AG09319 (cell line): ENCODE data around the gene FGF19.

ENCODE experiments used
- DNase-seq: peaks from one replicate; pipeline ENCODE4 v3.0.0-alpha.2; 2010; ENCODE audit warnings: low read depth; ENCODE audit errors: extremely low read depth
- TF ChIP-seq, protein P1 (sequence below): IDR thresholded peaks from 2 replicates; pipeline ENCODE4 v1.5.1; 2011; ENCODE audit warnings: low read depth, mild to moderate bottlenecking, inconsistent platforms, low read length, moderate library complexity

The FGF19 gene

DNA sequence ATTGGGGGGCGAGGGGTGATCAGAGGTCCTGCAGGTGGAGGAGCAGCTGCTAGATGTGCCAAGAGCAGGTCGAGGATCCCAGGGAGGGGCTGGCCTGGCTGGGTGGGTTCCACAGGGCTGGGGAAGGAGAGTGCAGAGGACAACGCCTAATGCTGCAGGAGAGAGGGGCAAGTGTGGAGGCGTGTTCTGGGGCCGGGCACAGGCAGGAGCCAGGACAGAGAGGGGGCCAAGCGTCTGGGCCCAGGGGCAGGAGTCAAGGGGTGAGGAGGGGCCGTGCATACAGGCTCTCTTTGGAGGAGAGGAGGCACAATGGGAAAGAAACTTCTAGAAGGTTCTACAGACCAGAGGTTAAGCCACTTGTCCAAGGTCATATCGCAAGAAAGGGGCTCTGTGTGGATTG, 26.7 kb upstream of the FGF19 start:
- TF ChIP-seq, protein P1, sequence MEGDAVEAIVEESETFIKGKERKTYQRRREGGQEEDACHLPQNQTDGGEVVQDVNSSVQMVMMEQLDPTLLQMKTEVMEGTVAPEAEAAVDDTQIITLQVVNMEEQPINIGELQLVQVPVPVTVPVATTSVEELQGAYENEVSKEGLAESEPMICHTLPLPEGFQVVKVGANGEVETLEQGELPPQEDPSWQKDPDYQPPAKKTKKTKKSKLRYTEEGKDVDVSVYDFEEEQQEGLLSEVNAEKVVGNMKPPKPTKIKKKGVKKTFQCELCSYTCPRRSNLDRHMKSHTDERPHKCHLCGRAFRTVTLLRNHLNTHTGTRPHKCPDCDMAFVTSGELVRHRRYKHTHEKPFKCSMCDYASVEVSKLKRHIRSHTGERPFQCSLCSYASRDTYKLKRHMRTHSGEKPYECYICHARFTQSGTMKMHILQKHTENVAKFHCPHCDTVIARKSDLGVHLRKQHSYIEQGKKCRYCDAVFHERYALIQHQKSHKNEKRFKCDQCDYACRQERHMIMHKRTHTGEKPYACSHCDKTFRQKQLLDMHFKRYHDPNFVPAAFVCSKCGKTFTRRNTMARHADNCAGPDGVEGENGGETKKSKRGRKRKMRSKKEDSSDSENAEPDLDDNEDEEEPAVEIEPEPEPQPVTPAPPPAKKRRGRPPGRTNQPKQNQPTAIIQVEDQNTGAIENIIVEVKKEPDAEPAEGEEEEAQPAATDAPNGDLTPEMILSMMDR = no peak
- no peak for DNase-seq

DNA sequence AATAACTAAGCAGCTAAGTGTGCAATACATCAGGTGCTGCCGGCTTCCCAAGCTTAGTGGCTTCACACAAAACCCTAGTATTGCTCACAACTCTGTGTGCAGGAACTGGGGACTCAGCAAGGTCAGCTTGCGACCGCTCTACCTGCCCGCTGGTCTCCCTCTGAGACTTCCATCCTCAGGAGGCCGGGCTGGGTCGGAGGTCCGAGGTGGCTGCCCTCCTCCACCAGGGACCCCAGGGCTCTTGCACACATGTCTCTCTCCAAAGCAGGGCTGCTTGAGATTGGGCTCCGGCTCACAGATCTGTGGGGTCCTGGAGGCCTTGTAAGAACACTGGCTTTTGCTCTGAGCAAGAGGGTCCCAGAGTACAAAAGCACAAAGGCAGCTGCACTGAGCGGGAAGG, 25.4 kb upstream of the FGF19 start:
- TF ChIP-seq, protein P1 = no peak
- no peak for DNase-seq

DNA sequence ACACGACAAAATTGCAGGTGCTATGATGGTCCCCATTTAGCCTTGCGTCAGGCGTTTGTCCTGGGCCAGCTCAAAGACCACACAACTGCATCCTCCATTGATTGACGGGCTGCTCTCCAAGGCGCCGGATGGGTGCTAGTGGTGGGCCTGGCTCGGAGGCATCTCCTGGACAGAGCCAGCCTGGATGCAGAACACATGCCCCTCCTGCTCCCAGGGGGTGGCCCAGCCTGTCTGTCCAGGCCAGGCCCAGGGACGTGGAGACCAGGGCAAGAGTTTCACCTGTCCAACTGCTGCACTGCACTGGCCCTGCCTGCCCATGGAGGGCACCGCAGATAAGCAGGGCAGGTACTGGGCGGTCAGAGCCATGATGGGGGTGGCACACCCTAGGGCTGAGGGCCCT, 23.4 kb upstream of the FGF19 start:
- DNase-seq = no peak
- TF ChIP-seq, protein P1 = no peak

DNA sequence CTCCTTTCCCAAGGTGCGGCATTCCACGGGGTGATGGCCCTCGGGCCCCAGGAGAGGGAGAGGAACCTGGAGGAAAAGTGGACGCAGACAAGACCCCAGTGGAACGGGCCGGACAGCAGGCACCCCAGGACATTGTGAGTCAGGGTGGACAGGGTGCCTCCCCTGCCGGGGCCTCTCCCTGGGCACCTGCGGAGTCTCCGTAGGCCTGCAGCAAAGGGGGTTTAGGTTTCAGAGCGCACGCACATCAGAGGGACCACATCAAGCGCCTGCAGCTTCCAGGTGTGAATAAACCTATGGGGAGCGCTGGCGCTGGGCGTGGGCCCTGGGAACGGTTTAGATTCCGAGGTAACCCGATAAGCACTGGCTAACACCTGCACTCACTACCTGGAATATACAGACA, 22.7 kb upstream of the FGF19 start:
- no peak for DNase-seq
- TF ChIP-seq, protein P1 = no peak

DNA sequence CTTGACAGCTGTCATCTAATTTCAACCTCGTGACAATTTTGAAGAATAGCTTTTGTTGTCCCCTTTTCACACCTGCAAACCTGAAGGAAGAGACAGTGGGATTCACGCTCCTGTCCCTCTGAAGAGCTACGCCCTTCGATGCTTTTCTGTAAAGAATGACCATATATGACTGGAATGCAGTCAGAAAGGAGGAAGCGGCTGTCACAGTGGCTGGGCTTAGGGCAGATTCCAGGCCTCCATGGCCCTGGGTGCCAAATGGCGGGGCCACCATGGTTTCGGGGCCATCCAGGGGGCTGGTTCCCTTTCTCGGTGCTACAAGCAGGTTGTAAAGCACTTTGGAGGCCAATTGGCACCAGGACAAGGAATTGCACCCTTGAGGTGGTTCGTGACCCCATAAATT, 22.2 kb upstream of the FGF19 start:
- no peak for DNase-seq
- TF ChIP-seq, protein P1 = no peak

DNA sequence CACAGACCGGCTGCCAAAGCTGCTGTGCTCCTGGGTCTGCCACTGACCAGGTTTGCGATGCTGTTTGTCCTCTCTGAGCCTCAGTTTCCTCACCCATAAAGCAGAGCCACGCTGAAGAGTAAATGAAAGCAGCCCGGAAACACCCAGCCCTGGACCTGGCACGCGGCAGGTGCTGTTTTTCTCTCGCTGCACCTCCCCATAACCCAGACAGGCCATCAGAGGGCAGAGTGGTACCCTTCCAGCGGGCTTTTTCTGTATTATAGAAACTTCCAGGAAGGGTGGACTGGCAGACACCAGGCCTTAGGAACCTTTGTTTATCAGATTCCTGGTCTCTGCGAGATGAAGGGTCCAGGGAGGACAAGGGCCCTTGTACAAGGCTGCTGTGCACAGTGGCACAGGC, 17.9 kb upstream of the FGF19 start:
- TF ChIP-seq, protein P1 = no peak
- DNase-seq = no peak

DNA sequence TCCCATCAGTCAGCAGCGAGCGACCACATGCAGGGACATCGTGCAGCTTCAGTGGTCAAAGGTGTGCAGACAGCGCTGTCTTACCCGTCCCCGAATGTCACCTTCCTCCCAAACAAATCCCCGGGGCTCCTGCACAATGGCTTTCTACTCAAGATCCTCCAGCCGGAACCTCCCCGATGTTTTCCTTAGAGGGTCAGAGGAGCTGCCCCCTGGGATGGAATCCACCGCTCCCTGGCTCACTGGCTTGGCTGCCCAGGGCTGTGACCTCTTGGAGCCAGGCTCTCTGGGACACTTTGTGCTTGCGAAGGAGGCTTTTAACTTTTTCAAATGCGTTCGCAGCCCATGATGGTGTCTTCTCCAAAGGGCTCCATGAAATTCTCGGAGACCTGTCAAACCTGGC, 17.3 kb upstream of the FGF19 start:
- no peak for DNase-seq
- TF ChIP-seq, protein P1 = no peak

DNA sequence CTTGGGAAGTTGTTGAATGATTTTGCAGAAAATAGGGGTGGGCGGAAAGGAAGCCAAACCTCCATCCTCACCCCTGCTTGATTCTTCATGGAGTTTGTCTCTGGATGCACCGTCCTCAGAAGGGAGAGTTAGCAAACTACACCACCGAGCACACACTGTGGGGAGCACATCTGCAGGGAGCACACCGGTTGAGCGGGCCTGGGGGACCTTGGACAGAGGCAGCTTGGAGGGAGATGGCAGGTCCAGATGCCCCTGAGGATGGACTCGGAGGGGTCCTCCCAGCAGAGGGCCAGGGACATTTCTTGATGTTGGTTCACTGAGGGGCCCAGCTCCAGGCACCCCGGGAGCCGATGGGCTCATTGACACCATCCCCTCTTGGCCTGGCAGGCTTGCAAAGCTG, 15.1 kb upstream of the FGF19 start:
- TF ChIP-seq, protein P1 = no peak
- no peak for DNase-seq
